GM18520 (cell line): Measurements from ENCODE around the gene PABPC1L2A.
"Not testable (repeated sequence)": the region's sequence is repeated elsewhere in the genome, so short reads cannot be mapped to it uniquely, and the experiment has no call there.

ENCODE experiments used
- ATAC-seq: cut with Tn5 transposase; IDR thresholded peaks from one replicate; pipeline ENCODE4 v1.9.1; 2021; ENCODE audit not compliant: unreplicated experiment

PABPC1L2A gene

GRCh38 chrX:73079024-73079562, at the start of gene PABPC1L2A:
Gene PABPC1L2A, minus strand, starts transcription at chrX:73079512. Its CDS starts 126 bp downstream, at chrX:73079386.
- not testable (repeated sequence) for ATAC-seq

- no peak for ATAC-seq
These were observed 48.5 kb upstream of the PABPC1L2A start for GRCh38 chrX:73127700-73128241.

- no peak for ATAC-seq
These were observed 46.9 kb upstream of the PABPC1L2A start for GRCh38 chrX:73126240-73126639.

- not testable (repeated sequence) for ATAC-seq
These were observed 20.2 kb upstream of the PABPC1L2A start for GRCh38 chrX:73099505-73099904.

- not testable (repeated sequence) for ATAC-seq
These were observed 7.5 kb upstream of the PABPC1L2A start for GRCh38 chrX:73086766-73087165.

GRCh38 chrX:73079884-73080283, 572 bp upstream of the PABPC1L2A start:
- ATAC-seq = not testable (repeated sequence)

- ATAC-seq = not testable (repeated sequence)
These were observed 715 bp downstream of the PABPC1L2A start for GRCh38 chrX:73078597-73078996.

- ATAC-seq = no peak
These were observed 2.5 kb downstream of the PABPC1L2A start for GRCh38 chrX:73076838-73077237.

- no peak for ATAC-seq
These were observed 9.8 kb downstream of the PABPC1L2A start for GRCh38 chrX:73069365-73070035.

GRCh38 chrX:73068467-73069364, 10.6 kb downstream of the PABPC1L2A start:
- no peak for ATAC-seq

- ATAC-seq = not testable (repeated sequence)
These were observed 11.4 kb downstream of the PABPC1L2A start for GRCh38 chrX:73067761-73068466.

- no peak for ATAC-seq
These were observed 50.4 kb downstream of the PABPC1L2A start for GRCh38 chrX:73028876-73029275.
